GM18505 (cell line): ENCODE measurements around the gene DLG5.

ENCODE experiments used
- ATAC-seq: cut with Tn5 transposase; IDR thresholded peaks from one replicate; pipeline ENCODE4 v1.9.1; 2021; ENCODE audit not compliant: unreplicated experiment
- POLR2A ChIP-seq: IDR thresholded peaks from 4 replicates; pipeline ENCODE4 v1.6.1; 2011; ENCODE audit warnings: borderline replicate concordance; ENCODE audit not compliant: insufficient read depth, insufficient read length; ENCODE audit errors: extremely low read depth

The DLG5 gene

GRCh38 chr10:77857272-77857671, 69.3 kb downstream of the DLG5 start:
- no peak for ATAC-seq
- no peak for TF ChIP-seq POLR2A

DNA sequence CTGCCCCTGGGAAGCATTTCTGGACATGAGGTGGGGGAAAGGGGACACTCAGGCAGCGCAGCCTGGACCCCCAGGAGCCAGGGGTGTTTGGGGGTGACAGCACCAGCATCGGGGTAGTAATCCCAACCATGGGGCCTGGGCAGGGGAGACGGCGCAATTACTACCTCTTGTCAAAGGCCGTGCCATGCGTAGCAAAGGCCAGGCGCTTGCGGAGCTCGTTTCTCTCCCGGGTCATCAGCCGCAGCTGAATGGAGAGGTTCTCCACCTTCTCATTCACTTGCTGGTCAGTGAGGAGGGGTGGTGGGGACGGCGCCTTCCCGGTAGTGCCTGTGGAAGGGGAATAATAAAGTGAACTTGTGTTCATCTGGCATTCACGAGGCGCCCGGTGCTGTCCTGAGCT, 70.0 kb downstream of the DLG5 start:
- ATAC-seq = no peak
- no peak for TF ChIP-seq POLR2A

DNA sequence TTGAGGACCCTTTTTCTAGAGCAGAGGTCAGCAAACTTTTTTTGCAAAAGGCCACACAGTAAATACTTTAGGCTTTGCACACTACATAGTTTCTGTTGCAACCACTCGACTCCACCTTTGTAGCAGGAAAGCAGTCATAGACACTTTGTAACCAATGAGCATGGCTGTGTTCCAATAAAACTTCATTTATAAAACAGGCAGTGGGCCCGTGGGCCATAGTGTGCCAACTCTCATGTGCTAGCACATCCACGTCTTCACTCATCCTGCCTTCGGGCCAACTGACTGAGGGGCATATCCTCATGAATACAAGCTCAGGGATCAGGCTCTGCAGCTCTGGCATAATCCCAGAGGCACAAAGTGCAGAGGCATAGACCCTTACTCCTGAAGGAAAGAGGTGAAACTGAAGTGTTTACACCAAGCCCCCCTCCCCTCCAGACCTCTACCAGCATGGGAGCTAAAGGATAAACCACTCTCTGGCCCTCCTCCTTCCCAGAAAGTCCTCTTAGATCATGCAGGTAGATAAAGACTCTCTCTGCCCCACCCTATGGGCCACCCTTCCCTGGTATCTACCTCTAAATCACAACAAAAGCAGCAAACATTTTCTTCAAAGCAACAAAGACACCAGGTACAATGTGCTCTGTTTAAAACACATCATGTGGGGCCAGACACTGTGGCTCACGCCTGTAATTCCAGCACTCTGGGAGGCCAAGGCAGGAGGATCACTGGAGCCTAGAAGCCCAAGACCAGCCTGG, 71.0 kb downstream of the DLG5 start:
- TF ChIP-seq POLR2A = no peak

GRCh38 chr10:77854115-77854514, 72.4 kb downstream of the DLG5 start:
- no peak for ATAC-seq
- no peak for TF ChIP-seq POLR2A

More for the DNA sequence above, 71.0 kb downstream of the DLG5 start:
- no peak for ATAC-seq

DNA sequence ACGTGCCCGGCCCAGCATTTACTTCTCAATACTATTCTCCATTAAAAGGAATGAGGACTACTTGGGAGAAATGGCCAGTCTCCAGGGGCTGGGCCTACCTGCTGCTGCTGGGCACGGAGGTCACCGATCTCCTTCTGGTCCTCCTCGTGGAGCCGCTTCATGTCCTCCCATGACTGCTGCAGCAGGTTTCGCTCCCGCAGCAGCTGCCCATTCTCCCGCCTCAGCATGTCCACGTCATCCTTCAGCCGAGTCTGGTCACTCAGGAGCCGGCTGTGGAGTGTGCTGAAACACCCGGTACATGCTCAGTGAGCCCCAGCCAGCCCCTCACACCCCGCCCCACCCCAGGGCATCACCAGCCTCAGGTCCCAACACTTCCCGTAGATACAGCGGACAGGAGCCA, 73.3 kb downstream of the DLG5 start:
- no peak for TF ChIP-seq POLR2A
- ATAC-seq = no peak

DNA sequence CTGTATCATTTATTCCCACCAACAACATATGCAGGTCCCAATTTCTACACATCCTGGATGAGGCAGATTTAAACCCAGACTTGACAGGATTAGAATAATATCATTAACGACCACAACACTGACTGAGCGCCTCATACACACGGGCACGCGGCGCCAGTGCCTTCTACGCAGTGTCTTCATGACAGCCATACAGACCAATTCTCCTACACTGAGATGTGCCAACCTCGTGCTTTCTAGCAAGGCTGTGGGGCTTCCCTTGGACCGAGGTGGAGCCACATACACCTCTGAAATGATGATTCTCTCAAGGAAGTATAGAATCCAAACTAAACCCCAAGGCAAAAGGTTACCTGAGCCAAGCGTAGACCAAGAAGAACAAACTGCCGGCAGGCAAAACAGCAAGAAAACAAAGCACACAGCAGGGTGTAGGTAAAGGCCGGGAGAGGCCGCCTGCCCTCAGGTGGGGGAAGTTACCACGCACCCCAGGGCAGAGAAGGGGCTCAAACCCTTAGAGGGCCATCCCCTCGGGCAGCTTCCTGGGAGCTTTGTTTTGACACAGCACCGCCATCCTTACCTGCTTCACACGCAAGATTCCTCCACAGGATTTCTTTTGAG, 75.8 kb downstream of the DLG5 start:
- TF ChIP-seq POLR2A = no peak
- ATAC-seq = no peak

- no peak for TF ChIP-seq POLR2A
- ATAC-seq = no peak
These were observed 77.4 kb downstream of the DLG5 start for GRCh38 chr10:77849039-77849664.

DNA sequence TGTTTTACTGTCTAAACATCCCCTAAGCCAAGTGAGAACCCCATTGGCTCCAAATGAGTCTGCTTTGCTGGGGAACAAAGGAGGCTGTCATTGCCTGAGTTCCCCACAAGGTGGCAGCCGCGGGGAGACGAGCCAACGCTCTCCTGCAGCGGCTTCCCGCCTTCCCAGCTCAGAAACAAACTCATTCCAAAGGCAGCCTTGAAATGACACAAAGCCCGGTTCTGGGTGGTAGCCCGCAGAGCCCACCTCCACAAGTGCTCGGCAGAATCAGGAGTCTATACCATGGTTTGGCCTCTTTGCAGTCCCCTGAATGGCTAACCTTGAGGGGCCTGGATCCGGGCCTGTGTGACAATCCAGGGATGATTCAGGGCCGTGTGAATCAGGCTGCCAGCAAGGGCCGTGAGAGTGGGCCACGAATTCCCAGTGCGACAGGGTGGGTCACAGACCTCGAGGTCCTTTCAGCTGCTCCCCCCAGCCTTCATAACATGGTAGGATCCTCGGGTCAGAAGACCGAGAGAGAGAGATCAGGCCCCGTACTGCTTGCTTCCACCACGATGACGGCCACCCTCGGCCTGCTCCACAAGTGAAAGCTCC, 79.7 kb downstream of the DLG5 start:
- ATAC-seq = no peak
- TF ChIP-seq POLR2A = no peak

- ATAC-seq = no peak
- no peak for TF ChIP-seq POLR2A
These were observed 81.1 kb downstream of the DLG5 start for GRCh38 chr10:77845451-77845850.

DNA sequence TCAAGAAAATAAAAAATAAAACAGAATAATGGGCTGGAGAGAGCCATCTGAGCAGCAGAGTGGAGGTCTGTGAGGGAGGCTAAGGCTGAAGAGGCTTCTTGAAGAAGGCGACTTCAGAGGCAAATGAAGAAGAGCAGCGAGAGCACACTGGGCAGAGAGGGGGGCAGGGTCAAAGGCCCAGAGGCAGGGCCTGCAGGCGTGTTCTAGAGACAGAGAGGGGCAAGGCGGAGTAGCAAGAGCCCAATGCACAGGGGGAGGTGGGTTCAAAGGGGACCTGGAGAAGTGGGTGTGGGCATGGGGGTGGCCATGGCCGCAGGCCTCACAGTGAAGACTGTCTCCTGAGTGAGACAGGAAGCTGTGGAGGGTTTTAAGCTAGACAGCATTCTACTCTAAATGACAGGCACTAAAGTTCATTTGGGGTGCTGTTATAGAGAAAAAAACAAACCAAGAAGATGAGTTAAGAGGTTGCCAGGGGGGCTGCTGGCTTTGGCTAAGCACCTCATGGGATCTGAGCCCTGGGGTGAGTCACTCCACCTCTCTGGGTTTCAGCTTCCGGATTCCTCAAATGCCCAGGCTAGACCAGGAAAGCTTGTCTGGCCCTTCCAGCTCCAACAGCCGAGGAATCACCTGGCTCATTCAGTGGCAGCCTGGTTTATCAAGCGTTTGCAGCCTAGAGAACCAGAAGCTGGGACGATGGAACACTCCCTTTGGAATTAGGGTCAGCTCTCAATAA, 81.7 kb downstream of the DLG5 start:
- ATAC-seq = no peak
- TF ChIP-seq POLR2A = no peak

DNA sequence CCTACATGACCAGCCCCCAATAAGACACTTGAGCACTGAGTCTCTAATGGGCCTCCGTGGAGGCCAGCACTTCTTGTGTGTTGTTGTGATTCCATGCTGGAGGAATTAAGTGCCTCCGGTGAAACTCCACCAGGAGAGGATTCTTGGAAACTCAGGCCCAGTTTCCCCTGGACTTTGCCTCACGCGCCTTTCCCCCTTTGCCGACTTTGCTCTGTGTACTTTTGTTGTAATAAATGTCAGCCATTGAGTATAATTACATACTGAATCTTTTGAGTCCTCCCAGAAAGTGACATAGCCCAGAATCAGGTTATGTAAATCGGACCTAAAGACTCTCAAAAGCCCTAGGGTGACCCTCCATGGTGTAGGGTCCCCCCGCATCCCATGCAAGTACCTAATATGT, 82.4 kb downstream of the DLG5 start:
- ATAC-seq = no peak
- no peak for TF ChIP-seq POLR2A

DNA sequence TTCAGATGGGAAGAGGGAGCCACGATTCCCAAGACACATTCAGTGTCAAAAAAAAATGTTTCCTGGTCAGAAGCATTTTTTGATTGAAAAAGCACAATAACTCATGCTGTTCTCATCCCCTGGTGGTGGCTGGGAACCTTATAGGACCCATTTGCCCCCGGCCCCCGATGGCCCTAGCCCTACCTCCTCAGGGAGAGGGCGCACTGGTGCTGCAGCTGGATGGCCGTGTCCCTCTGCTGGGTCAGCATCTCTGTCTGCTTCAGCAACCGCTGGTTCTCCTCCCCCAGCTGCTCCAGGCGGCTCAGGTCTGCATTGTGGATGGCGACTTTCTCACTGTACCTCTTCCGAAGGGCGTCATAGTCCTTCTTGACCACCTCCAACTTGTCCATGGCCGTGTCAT, 83.3 kb downstream of the DLG5 start:
- TF ChIP-seq POLR2A = no peak
- no peak for ATAC-seq

DNA sequence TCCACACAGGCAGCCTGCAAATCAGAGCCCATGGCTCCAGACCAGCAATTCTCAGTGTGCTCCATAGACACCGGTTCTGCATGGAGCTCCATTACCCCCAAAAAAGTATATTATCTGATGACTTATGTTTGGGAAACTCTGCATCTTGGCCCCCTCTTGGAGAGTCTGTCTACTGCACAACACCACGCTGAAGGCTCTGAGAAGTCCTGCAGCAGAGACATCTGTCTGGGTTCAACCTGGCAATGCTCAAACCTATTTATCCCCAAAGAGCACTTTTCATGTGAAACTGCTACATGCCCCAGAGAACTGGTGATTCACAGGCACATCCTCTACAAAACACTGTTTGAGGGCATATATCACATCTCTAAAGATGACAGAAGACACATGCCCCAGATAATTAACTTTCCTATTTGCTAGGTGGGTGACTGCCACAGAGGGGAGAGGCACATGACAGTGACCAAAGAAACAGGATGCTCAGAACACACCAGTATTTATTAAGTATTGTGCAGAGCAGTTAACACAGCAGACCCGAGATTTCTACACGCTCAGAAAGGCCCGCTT, 83.8 kb downstream of the DLG5 start:
- no peak for ATAC-seq
- no peak for TF ChIP-seq POLR2A

- no peak for TF ChIP-seq POLR2A
- no peak for ATAC-seq
These were observed 84.7 kb downstream of the DLG5 start for GRCh38 chr10:77841711-77842375.
